ENCODE data around the gene MRLN.
"Not testable (repeated sequence)": the region's sequence is repeated elsewhere in the genome, so short reads cannot be mapped to it uniquely, and the experiment has no call there.

The MRLN gene

DNA sequence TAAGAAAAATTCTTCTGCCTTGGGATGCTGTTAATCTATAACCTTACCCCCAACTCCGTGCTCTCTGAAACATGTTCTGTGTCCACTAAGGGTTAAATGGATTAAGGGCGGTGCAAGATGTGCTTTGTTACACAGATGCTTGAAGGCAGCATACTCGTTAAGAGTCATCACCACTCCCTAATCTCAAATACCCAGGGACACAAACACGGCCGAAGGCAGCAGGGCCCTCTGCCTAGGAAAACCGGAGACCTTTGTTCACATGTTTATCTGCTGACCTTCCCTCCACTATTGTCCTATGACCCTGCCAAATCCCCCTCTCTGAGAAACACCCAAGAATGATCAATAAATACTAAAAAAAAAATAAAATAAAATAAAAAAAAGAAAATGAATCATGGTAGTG lies 8.5 kb downstream of the MRLN start:
- DNase-seq, result not testable (repeated sequence)

DNA sequence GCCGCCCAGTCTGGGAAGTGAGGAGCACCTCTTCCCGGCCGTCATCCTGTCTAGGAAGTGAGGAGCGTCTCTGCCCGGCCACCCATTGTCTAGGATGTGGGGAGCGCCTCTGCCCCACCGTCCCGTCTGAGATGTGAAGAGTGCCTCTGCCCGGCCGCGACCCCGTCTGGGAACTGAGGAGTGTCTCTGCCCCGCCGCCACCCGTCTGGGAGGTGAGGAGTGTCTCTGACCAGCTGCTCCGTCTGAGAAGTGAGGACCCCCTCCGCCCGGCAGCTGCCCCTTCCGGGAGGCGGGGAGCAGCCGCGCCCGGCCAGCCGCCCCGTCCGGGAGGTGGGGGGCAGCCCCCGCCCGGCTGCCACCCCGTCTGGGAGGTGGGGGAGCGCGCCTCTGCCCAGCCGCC lies 9.1 kb downstream of the MRLN start:
- DNase-seq, result not testable (repeated sequence)

DNA sequence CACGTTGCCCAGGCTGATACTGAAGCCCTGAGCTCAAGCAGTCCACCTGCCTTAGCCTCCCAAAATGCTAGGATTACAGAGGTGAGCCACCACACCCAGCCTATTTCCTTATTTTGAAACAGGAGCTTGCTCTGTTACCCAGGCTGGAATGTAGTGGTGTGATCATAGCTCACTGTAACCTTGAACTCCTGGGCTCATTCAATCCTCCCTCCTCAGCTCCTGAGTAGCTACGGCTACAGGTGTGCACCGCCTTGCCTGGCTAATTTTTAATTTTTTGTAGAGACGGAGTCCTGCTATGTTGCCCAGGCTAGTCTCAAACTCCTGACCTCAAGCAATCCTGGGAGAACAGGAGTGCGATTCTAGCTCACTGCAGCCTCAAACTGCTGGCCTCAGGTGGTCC lies 11.7 kb downstream of the MRLN start:
- DNase-seq, result no peak

- no peak for DNase-seq
Observed at GRCh38 chr10:59741048-59741447, 12.2 kb downstream of the MRLN start.

- no peak for DNase-seq
Observed at GRCh38 chr10:59736749-59737148, 16.5 kb downstream of the MRLN start.

DNA sequence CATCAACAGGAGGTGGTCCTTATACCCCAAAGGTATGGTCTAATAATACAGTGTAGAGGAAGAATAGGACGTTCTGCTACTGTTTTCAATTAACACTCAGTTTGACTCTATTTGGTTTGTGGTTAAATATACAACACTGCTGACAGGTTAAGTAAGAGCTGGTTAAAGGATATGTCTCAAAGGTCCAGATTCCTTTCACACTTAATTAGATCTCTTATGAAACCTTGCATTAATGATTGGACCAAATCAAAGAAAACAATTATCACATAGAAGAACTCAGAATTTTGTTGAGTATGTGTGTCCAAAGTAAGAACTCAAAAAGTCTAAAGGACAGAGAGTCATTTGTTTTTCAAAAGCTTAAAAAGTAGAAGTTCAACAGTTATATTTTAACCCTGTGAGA lies 18.0 kb downstream of the MRLN start:
- DNase-seq, result no peak

DNA sequence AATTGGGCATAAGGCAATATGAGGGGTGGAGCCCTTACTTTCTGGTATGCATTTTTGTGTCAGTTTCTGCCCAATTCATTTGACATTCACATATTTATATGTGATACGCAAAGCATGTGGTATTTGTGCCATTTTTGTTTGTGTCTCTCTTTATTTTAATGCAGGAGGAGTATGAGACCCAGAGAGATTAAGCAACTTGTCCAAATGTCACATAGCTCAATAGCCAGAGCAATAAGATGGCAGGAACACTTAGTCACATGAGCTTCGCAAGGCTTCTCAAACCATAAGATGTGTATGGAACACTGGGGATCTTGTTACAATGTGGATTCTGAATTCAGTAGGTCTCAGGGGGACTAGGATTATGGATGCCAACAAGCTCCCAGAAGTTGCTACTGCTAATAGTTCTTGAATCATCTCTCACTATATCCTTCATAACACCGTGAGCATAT lies 19.2 kb downstream of the MRLN start:
- DNase-seq, result no peak

- DNase-seq, result not testable (repeated sequence)
Observed at GRCh38 chr10:59733321-59734013, 19.8 kb downstream of the MRLN start.

GRCh38 chr10:59732849-59733248 lies 20.4 kb downstream of the MRLN start:
- DNase-seq, result not testable (repeated sequence)

- not testable (repeated sequence) for DNase-seq
Observed at GRCh38 chr10:59729167-59729566, 24.1 kb downstream of the MRLN start.

- DNase-seq, result no peak
Observed at GRCh38 chr10:59724098-59724938, 28.9 kb downstream of the MRLN start.

DNA sequence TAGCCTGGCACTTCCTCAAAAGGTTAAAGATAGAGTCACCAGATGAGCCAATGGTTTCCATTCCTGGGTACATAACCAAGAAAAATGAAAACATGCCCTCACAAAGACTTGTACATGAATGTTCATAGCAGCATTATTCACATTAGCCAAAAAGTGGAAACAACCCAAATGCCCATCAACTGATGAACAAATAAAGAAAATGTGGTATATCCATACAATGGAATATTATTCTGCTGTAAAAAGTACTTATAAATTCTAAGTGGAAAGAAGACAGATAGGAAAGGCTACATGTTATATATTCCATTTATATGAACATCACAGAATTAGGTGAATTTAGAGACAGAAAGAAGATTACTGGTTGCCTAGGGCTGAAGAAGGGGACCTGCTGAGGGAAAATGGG lies 32.9 kb downstream of the MRLN start:
- DNase-seq, result no peak

DNA sequence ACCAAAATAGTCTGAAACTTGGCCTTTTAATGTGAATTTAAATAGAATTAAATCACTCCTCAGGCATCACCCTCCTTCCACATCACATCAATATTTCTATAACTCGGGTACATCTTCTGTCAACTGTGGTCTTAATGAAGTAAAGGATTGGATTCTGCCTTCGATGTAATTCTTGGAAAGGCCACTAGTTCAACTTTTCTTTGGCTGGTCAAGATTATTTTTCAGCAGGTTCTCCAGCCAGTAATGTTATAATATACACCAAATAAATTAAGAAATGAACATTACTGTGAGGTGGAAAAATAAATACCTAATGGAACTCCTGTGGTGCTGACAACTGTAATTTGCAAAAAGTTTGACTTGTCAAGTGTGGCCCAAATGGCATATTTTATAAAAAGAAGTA lies 33.9 kb downstream of the MRLN start:
- DNase-seq, result no peak

GRCh38 chr10:59718257-59718656 lies 35.0 kb downstream of the MRLN start:
- no peak for DNase-seq

GRCh38 chr10:59713196-59713821 lies 39.9 kb downstream of the MRLN start:
- no peak for DNase-seq

- no peak for DNase-seq
Observed at GRCh38 chr10:59711871-59712494, 41.3 kb downstream of the MRLN start.

DNA sequence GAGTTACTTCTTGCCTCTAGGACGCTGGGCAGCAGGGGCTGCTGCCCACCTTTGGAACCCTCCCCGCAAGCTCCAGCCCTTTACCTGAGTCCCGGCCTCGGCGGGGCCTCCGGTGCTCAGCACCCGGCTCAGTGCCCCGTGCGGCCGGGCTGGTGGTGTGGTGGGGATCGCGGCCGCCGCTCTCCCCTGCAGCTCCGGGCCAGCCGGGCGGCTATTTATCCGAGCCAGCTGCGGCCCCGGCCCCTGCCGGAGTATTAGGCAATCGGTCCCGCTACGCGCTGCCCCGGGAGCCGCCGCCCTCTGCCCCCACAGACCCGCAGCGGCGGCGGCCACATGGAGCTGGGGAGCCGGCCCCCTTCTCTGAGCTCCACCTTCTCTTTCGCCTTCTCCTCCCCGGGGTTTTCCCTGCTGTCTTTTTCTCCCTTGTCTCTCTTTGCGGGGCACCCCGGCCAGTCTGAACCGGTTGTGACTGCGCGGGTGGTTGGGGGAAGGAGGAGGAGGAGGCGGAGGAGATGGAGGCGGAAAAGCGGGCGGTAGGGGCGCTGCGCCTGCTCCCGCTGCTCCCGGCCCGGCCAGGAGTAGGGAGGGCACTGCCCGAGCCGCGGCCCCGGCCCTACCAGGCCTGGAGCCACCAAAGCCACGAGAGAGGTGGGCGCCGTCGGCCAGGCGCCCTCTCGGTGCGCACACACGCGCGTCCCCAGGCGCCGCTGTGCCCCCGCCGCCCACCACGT lies 43.7 kb downstream of the MRLN start, which contains the start of gene SLC16A9:
Gene SLC16A9, minus strand, starts transcription at position 456 of the 731 bp plus-strand sequence. CDS start 25,559 bp downstream, outside the sequence.
- DNase-seq, result peak; percentile 90

DNA sequence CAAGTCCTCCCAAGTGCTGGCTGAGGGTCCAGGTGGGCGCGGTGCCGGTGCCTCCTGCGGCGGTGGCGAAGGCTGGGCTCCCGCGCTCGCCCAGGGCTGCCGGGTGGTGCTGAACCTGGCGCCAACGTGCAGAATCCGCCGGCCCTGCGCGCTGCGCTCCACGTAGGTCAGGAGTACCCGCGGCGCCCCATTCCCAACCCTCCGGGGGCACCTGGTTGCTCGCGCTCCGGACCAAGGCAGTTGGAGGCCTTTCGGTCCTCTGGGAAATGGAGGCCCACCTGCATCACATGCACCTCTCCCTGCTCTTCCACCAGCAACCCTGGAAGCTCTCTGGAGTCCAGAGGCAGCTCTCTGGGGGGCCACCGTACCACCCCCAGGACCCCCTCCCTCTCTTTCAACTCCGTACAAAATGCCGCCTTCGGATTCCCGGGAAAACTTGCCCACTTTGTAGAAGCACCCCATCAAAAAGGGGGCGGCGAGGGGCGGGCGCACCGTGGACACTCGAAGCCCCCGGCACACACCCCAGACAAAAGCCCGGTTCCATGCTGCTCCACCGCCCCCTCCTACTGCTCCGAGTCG lies 44.4 kb downstream of the MRLN start:
- peak; percentile 39 for DNase-seq

DNA sequence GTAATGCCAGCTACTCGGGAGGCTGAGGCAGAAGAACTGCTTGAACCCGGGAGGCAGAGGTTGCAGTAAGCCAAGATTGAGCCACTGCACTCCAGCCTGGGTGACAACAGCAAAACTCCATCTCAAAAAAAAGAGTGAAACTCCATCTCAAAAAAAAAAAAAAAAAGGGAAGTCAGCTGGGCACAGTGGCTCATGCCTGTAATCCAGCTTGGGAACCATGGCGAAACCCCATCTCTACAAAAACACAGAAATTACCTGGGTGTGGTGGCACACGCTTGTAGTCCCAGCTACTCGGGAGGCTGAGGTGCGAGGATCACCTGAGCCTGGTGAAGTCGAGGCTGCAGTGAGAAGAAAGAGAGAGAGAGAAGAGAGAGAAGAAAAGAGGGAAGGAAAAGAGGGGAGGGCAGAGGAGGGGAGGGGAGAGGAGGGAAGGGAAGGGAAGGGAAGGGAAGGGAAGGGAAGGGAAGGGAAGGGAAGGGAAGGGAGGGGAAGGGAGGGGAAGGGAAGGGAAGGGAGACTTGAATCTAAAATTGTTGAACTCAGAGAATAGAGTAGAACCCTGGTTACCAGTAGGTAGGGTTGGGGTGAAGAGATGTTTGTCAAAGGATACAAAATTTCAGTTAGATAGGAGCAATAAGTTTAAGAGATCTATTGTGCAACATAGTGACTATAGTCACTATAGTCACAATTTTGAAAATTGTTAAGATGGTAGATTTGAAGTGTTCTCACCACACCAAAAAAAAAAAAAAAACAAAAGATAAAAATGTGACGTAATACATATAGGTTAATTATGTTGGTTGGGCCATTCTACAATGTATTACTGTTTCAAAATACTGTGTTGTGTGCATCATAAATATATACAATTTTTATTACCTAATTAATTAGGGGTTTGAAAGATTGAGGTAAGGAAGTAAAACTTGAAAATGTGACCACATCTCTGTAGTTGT lies 46.1 kb downstream of the MRLN start:
- DNase-seq, result no peak

DNA sequence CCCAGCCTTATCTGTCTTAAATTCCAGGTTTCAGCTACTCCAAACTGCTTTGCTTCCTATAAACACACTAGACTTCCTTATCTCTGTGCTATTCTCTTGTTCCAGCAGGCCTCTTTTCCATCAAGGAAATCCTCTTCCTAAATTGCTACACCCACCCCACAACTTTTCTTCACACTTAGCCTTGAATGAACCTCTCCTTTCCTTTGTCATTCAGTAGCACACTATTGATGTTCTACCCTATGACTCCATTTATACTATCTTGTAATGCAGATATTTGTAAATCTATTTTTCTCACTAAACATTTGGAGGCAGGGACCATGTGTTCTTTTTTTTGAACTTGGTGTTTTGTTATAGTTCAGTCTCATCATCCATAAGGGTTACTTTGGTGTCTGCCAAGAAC lies 47.3 kb downstream of the MRLN start:
- DNase-seq, result no peak

DNA sequence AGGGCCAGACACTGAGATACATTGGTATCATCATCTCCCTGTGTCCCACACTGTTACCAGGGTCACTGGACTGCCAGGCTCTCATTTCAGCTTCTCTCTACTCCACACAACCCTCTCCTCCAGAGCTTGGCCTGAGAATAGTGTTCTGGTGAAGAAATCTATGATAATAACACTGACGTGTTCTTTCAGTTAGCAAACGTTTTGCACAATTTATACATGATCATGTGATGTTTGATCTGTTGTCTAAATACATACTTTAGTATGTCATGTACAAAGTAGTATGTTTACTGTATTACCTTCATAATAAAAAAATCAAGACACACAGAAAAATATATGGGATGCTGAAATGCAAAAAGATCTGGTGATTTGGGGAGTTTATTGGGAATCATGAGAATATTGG lies 48.6 kb downstream of the MRLN start:
- no peak for DNase-seq
